ENCODE data around the gene R3HDML. TPM values are rescaled to one million over a fixed set of nuclear protein-coding genes. Genes with fewer than 3 reads are reported as not detected.

The R3HDML gene
- total RNA-seq, 4 donors from 2014 or later, result not detected

DNA sequence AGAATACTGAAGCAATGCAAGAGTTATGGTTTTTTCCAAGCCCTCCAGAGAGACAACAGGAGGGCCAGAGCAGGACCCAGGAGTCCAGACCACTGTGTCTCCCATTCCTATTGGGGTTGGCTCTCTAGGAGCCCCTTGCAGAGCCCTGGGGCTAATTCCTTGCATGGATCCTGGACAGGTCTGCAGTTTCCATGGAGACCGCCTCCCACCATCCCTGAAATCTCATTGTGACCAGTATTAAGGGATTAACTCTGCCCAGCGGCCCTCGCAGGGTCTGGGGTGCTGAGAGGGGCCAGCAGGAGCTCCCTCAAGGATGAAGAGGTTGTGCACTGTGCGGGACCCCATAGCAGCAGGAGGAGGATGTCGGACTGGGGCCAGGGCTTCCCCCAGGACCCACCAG is 53.4 kb downstream of the R3HDML start:
- Histone ChIP-seq H3K4me3 (no peak overlapping the region), H3K27ac (peak overlapping the region in 1 of 4 donors; percentile 53), H3K9me3 (no peaks in the 10 kb centered on the region), H3K36me3 (peaks cover 0 to 8% (median 0%) of the 10 kb centered on the region in 3 donors), H3K4me1 (peaks cover 0 to 37% (median 0%) of the 10 kb centered on the region in 4 donors), H3K27me3 (no peaks in the 10 kb centered on the region)
- TF ChIP-seq POLR2A (IDR thresholded peaks at IDR 0.05), result no peak
- no peak for TF ChIP-seq CTCF (IDR thresholded peaks at IDR 0.05)
- peak in 1 of 3 donors; percentile 29 for DNase-seq

DNA sequence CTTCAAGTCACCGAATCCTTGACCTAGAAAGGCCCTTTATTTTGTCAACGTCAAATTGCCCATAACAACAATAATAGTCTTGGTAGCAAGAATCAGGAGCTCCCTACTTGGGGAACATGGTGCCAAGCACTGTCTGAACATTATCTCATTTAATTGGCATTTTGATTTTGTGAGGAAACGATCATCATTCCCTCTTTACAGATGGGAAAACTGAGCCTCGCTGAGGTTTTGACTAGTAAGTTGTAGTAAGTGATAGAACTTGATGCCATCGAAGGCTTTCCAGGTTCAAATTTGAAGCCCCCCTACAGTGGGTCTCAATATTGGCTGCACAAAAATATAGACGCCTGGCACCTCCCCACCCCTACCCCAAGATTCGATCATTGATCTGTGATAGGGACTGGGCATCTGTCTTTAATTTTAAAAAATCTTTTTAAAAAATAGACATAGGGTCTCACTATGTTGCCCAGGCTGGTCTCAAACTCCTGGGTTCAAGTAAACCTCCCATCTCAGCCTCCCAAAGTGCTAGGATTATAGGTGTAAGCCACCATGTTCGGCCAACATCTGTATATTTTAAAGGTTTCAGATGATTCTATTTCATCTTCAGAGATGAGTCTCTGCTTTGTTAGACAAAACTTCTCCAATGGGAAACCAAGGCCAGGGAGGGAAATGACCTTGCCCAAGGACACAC is 55.4 kb downstream of the R3HDML start:
- Histone ChIP-seq H3K4me3 (peak overlapping the region in 2 of 4 donors; percentile 53 to 58), H3K27ac (peak overlapping the region in 3 of 4 donors; percentile 49 to 89 (median 80)), H3K36me3 (peaks cover 0 to 8% (median 0%) of the 10 kb centered on the region in 3 donors), H3K4me1 (peaks cover 0 to 37% (median 0%) of the 10 kb centered on the region in 4 donors), H3K27me3 (no peaks in the 10 kb centered on the region), H3K9me3 (no peaks in the 10 kb centered on the region)
- DNase-seq, result peak in 1 of 3 donors; percentile 18
- TF ChIP-seq CTCF (IDR thresholded peaks at IDR 0.05), result no peak
- TF ChIP-seq POLR2A (IDR thresholded peaks at IDR 0.05), result no peak

DNA sequence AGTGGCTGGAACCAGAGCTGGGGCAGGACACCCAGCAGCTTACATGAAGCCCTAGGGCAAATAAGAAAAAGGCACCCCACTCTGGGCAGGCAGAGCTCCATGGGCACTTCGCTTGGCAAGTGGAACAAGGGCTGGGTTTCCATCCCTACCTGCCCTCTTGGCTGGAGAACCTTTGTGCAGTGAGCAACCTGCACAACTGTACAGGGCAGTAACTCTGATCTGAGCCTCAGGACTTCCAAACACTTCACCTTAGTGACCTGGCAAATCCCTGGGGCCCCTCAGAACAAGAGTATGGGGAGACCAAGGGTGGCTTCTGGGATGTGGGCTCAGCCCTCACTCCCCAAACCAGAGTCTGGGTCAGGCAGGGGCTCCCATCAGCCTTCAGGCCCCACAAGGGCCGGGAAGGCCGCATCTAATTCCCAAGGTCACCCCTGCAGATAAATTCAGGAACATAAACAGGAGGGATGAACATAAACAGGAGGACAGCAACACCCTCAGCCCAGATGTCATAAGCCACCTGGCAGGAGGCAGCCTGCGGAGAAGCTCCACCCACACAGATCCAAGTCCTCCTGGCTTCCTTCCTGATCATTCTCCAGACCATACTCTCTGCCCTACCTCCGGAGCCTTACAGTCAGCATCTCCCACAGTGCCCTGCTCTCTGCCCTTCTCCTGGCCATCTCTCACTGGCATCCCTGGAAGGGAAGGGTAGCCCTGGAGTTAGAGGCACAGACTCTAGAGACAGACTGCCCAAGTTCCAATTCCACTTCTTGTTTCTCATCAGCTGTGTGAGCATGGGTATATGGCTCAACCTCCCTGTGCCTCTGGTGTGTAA is 56.1 kb downstream of the R3HDML start:
- no peaks in the 10 kb centered on the region for H3K9me3 ChIP-seq
- H3K4me3 ChIP-seq, result peak overlapping the region in 2 of 4 donors; percentile 53 to 58
- peaks cover 0 to 8% (median 0%) of the 10 kb centered on the region in 3 donors for H3K36me3 ChIP-seq
- TF ChIP-seq POLR2A (IDR thresholded peaks at IDR 0.05) (peak; percentile 85 to 97), CTCF (IDR thresholded peaks at IDR 0.05) (no peak)
- peak in 2 of 3 donors; percentile 82 to 88 for DNase-seq
- H3K27ac ChIP-seq, result peak overlapping the region in 3 of 4 donors; percentile 49 to 89 (median 80)
- peaks cover 0 to 40% (median 0%) of the 10 kb centered on the region in 4 donors for H3K4me1 ChIP-seq
- no peaks in the 10 kb centered on the region for H3K27me3 ChIP-seq

DNA sequence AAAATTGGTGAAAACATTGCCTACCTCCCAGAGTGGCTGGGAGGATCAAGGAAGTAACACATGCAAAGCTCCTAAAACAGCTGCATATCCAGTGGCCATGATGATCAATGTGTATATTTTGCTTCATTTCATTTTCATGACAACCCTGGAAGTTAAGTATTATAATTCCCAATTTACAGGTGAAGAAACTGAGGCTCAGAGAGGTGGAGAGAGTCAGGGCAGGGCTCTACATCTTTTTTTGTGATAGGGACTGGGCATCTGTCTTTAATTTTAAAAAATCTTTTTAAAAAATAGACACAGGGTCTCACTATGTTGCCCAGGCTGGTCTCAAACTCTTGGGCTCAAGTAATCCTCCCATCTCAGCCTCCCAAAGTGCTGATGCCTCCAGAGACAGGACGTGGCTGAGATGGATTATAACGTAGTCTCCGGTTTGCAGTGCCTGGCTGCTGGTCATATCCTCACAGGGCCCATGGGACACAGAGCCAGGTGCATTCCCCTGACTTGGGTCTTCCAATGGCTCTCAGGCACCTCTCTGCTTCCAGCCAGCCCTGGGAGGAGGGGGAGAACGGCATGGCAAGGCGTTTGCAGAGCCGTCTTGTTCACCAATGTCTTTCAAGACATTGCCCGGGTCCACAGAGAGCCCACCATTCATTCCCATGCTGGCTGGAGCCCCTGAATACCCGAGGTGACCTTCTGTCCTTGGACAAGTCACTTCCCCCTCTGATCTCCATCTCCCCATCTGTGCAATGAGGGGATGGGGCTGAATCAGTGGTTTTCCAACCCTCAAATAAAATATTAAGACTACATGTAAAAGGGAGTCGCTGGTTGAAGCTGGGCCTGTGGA is 57.0 kb downstream of the R3HDML start:
- H3K36me3 ChIP-seq, result peaks cover 0 to 8% (median 0%) of the 10 kb centered on the region in 3 donors
- H3K4me3 ChIP-seq, result peak overlapping the region in 2 of 4 donors; percentile 53 to 58
- DNase-seq, result peak in 1 of 3 donors; percentile 44
- no peaks in the 10 kb centered on the region for H3K27me3 ChIP-seq
- H3K4me1 ChIP-seq, result peaks cover 0 to 40% (median 0%) of the 10 kb centered on the region in 4 donors
- TF ChIP-seq POLR2A (IDR thresholded peaks at IDR 0.05) (no peak), CTCF (IDR thresholded peaks at IDR 0.05) (no peak)
- peak overlapping the region in 2 of 4 donors; percentile 80 to 89 for H3K27ac ChIP-seq
- no peaks in the 10 kb centered on the region for H3K9me3 ChIP-seq

GRCh38 chr20:44394452-44394701 is 57.5 kb downstream of the R3HDML start:
- Histone ChIP-seq H3K27ac (peak overlapping the region in 3 of 4 donors; percentile 53 to 89 (median 80)), H3K4me1 (peaks cover 0 to 39% (median 0%) of the 10 kb centered on the region in 4 donors), H3K27me3 (no peaks in the 10 kb centered on the region), H3K4me3 (peak overlapping the region in 3 of 4 donors; percentile 14 to 58 (median 53)), H3K9me3 (no peaks in the 10 kb centered on the region), H3K36me3 (peaks cover 0 to 8% (median 0%) of the 10 kb centered on the region in 3 donors)
- no peak for TF ChIP-seq CTCF (IDR thresholded peaks at IDR 0.05)
- TF ChIP-seq POLR2A (IDR thresholded peaks at IDR 0.05), result no peak
- peak in 1 of 3 donors; percentile 36 for DNase-seq

Measured in Peyer's patch (tissue), 4 donors.